Measurements from ENCODE around the gene PARD3. TPM values are rescaled to one million over a fixed set of nuclear protein-coding genes. Genes with fewer than 3 reads are reported as not detected.
"Not testable (repeated sequence)": the region's sequence is repeated elsewhere in the genome, so short reads cannot be mapped to it uniquely, and the experiment has no call there.

Gene PARD3
- polyA plus RNA-seq, 3 donors, result 0.51 TPM; not detected in 2

DNA sequence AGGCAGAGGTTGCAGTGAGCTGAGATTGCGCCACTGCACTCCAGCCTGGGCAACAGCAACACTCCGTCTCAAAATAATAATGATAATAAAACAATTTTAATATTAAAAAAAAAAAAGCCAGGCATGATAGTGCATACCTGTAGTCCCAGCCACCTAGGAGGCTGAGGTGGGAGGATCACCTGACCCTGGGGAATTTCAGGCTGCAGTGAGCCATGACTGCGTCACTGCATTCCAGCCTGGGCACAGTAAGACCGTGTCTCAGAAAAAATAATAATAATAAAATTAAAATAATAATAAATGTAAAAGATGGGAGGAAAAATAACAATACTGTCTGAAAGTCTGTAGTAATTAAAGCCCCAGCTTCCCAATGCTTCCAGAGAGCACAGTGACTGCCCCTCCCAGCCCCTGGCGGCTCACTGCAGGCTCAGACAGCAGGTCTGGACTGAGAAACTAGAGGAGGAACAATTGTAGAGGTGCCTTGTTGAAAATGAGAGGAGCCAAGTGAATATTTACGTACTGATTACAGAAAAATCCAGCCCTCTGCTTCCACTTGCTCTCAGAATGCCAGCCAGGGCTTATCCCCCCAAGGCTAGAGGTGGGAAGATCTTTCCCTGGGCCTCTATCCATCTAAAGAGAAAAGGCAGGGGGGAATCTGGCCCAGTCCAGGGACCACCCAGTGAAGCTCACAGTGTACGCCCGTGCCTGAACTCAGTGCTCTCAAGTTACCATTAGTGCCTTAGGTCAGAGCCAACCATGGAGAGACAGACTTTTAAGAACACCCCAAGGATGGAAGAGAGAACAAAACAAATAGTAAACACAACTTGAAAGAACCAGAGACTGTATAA is 112.8 kb downstream of the PARD3 start:
- Histone ChIP-seq H3K27ac (ENCODE audit: low read depth in 1 of 2, low read length in 2 of 2) (no peak overlapping the region), H3K4me3 (replicated peaks in 1 of 3; ENCODE audit: low read depth in 2 of 3, low read length in 3 of 3) (no peak overlapping the region), H3K9ac (ENCODE audit: insufficient read depth, low read length, poor library complexity, severe bottlenecking) (no peak overlapping the region), H3K4me2 (replicated peaks; ENCODE audit: extremely low read depth, low read length, poor library complexity, severe bottlenecking) (no peak overlapping the region), H3K9me3 (replicated peaks in 1 of 2; ENCODE audit: control insufficient read depth in 1 of 2, insufficient read depth in 1 of 2, low read length in 2 of 2) (no peaks in the 10 kb centered on the region), H2AFZ (ENCODE audit: insufficient read depth, low read depth, low read length, poor library complexity, severe bottlenecking) (no peak overlapping the region), H3K36me3 (replicated peaks in 1 of 2; ENCODE audit: control insufficient read depth in 1 of 2, insufficient read depth in 2 of 2, low read length in 2 of 2) (no peaks in the 10 kb centered on the region), H3K27me3 (ENCODE audit: control insufficient read depth in 2 of 2, insufficient read depth in 2 of 2, low read length in 2 of 2) (peaks cover 5 to 14% of the 10 kb centered on the region in 2 donors), H4K20me1 (ENCODE audit: insufficient read depth, low read length) (no peaks in the 10 kb centered on the region), H3K79me2 (ENCODE audit: insufficient read depth, low read length) (no peaks in the 10 kb centered on the region), H3K4me1 (ENCODE audit: control insufficient read depth in 1 of 2, insufficient read depth in 2 of 2, low read length in 2 of 2) (no peaks in the 10 kb centered on the region)
- H3K27me3 Mint-ChIP-seq (ENCODE audit: low read depth in 3 of 3), result peaks cover 22 to 52% (median 41%) of the 10 kb centered on the region in 3 donors
- no peaks in the 10 kb centered on the region for H3K9me3 Mint-ChIP-seq
- H3K4me3 Mint-ChIP-seq, result no peak overlapping the region
- no peak for TF ChIP-seq CTCF (IDR thresholded peaks at IDR 0.05)
- intact Hi-C loops (cut with micrococcal nuclease), result no loop called here
- no peaks in the 10 kb centered on the region for H3K36me3 Mint-ChIP-seq
- DNase-seq, result no peak
- WGBS (ENCODE audit: insufficient coverage), result no CpG with 5 or more reads among the region's 8 CpGs
- no peak overlapping the region for H3K27ac Mint-ChIP-seq
- H3K4me1 Mint-ChIP-seq, result no peaks in the 10 kb centered on the region

DNA sequence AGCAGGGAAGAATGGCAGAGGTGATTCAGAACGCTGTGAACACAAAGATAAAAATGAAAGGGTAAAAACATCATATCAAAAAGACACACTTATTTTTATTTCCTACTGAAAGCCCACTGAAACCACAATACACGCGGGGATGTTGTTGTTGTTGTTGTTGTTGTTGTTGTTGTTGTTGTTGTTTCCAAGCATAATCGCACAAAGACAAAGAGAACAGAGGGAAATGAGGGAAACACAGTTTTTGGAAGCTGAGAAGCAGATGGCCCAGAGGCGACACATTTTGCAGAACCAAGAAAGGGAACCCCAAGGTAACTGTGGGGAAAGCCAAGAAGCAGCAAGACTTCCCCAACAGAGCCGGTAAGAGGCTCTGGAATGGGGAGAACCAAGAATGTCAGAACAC is 113.9 kb downstream of the PARD3 start:
- no peaks in the 10 kb centered on the region for H3K36me3 ChIP-seq (replicated peaks in 1 of 2; ENCODE audit: control insufficient read depth in 1 of 2, insufficient read depth in 2 of 2, low read length in 2 of 2)
- no peak for DNase-seq
- no peak overlapping the region for H3K4me2 ChIP-seq (replicated peaks; ENCODE audit: extremely low read depth, low read length, poor library complexity, severe bottlenecking)
- H4K20me1 ChIP-seq (ENCODE audit: insufficient read depth, low read length), result no peaks in the 10 kb centered on the region
- H3K9me3 Mint-ChIP-seq, result no peaks in the 10 kb centered on the region
- no peaks in the 10 kb centered on the region for H3K9me3 ChIP-seq (replicated peaks in 1 of 2; ENCODE audit: control insufficient read depth in 1 of 2, insufficient read depth in 1 of 2, low read length in 2 of 2)
- no peak overlapping the region for H2AFZ ChIP-seq (ENCODE audit: insufficient read depth, low read depth, low read length, poor library complexity, severe bottlenecking)
- intact Hi-C loops (cut with micrococcal nuclease), result no loop called here
- WGBS (ENCODE audit: insufficient coverage), result 60% methylated on average over 2 of the region's 6 CpGs
- no peak for TF ChIP-seq CTCF (IDR thresholded peaks at IDR 0.05)
- peaks cover 5 to 14% of the 10 kb centered on the region in 2 donors for H3K27me3 ChIP-seq (ENCODE audit: control insufficient read depth in 2 of 2, insufficient read depth in 2 of 2, low read length in 2 of 2)
- no peaks in the 10 kb centered on the region for H3K79me2 ChIP-seq (ENCODE audit: insufficient read depth, low read length)
- H3K4me1 Mint-ChIP-seq, result no peaks in the 10 kb centered on the region
- H3K4me3 ChIP-seq (replicated peaks in 1 of 3; ENCODE audit: low read depth in 2 of 3, low read length in 3 of 3), result no peak overlapping the region
- H3K27ac ChIP-seq (ENCODE audit: low read depth in 1 of 2, low read length in 2 of 2), result no peak overlapping the region
- H3K36me3 Mint-ChIP-seq, result no peaks in the 10 kb centered on the region
- H3K27ac Mint-ChIP-seq, result no peak overlapping the region
- H3K4me3 Mint-ChIP-seq, result no peak overlapping the region
- no peaks in the 10 kb centered on the region for H3K4me1 ChIP-seq (ENCODE audit: control insufficient read depth in 1 of 2, insufficient read depth in 2 of 2, low read length in 2 of 2)
- no peak overlapping the region for H3K9ac ChIP-seq (ENCODE audit: insufficient read depth, low read length, poor library complexity, severe bottlenecking)
- H3K27me3 Mint-ChIP-seq (ENCODE audit: low read depth in 3 of 3), result peaks cover 20 to 48% (median 41%) of the 10 kb centered on the region in 3 donors

GRCh38 chr10:34700752-34701151 is 114.3 kb downstream of the PARD3 start:
- H3K4me3 ChIP-seq (replicated peaks in 1 of 3; ENCODE audit: low read depth in 2 of 3, low read length in 3 of 3); H3K36me3 Mint-ChIP-seq; H3K79me2 ChIP-seq (ENCODE audit: insufficient read depth, low read length); H2AFZ ChIP-seq (ENCODE audit: insufficient read depth, low read depth, low read length, poor library complexity, severe bottlenecking); DNase-seq; H3K4me1 Mint-ChIP-seq; H3K27ac Mint-ChIP-seq; H4K20me1 ChIP-seq (ENCODE audit: insufficient read depth, low read length); H3K9ac ChIP-seq (ENCODE audit: insufficient read depth, low read length, poor library complexity, severe bottlenecking); H3K9me3 Mint-ChIP-seq; H3K4me2 ChIP-seq (replicated peaks; ENCODE audit: extremely low read depth, low read length, poor library complexity, severe bottlenecking); intact Hi-C loops (cut with micrococcal nuclease); H3K27ac ChIP-seq (ENCODE audit: low read depth in 1 of 2, low read length in 2 of 2); H3K4me3 Mint-ChIP-seq; H3K9me3 ChIP-seq (replicated peaks in 1 of 2; ENCODE audit: control insufficient read depth in 1 of 2, insufficient read depth in 1 of 2, low read length in 2 of 2); H3K36me3 ChIP-seq (replicated peaks in 1 of 2; ENCODE audit: control insufficient read depth in 1 of 2, insufficient read depth in 2 of 2, low read length in 2 of 2); H3K4me1 ChIP-seq (ENCODE audit: control insufficient read depth in 1 of 2, insufficient read depth in 2 of 2, low read length in 2 of 2): not testable (repeated sequence)
- WGBS (ENCODE audit: insufficient coverage), result 83% methylated on average over 1 of the region's 5 CpGs
- H3K27me3 ChIP-seq (ENCODE audit: control insufficient read depth in 2 of 2, insufficient read depth in 2 of 2, low read length in 2 of 2), result peaks cover under 1 to 14% of the 10 kb centered on the region in 2 donors
- H3K27me3 Mint-ChIP-seq (ENCODE audit: low read depth in 3 of 3), result peaks cover 16 to 47% (median 38%) of the 10 kb centered on the region in 3 donors

Data from CD14-positive monocyte (primary cell).